A549 (cell line): ENCODE measurements around the gene UST. TPM values are rescaled to one million over a fixed set of nuclear protein-coding genes. Genes with fewer than 3 reads are reported as not detected.
"Not testable (repeated sequence)": the region's sequence is repeated elsewhere in the genome, so short reads cannot be mapped to it uniquely, and the experiment has no call there.

Experiments used
- ATAC-seq, 2 experiments: fragments of 200-7000 bp in 1 of 2; fragments of >200 bp in 1 of 2; cut with Nextera tagmentation in 1 of 2; cut with Tn5 transposase in 1 of 2; 3 replicates each; pipeline versions ENCODE4 v1.8.0 to v1.9.1; 2018 to 2020; ENCODE audit warnings: mild to moderate bottlenecking in 1 of 2, moderate library complexity in 1 of 2
- CTCF ChIA-PET: fragments of 300-600 bp; sonication (Branson Sonifier 250); formaldehyde crosslinking; extraction: SDS; loops from one replicate; lab custom pipeline; 2021; ENCODE audit warnings: antibody characterized with exemption, inconsistent platforms; lab: Yijun Ruan, JAX
- POLR2A ChIA-PET: fragments of 350-600 bp; formaldehyde crosslinking; extraction: SDS; loops from one replicate; lab custom pipeline; 2021; ENCODE audit warnings: antibody characterized with exemption, inconsistent platforms; lab: Yijun Ruan, JAX
- DNase-seq, 2 experiments: peaks; one replicate each; pipeline versions ENCODE4 v3.0.0 to v3.0.0-alpha.2; 2011 to 2016; ENCODE audit warnings: low read depth in 1 of 2, low spot score in 1 of 2
- FAIRE-seq: peaks from 2 replicates; lab custom pipeline; 2011; peaks lifted over from hg19 to GRCh38; lab: Jason Lieb, UNC
- H3K27ac ChIP-seq, 2 experiments: fragments of >200 bp; sonication (Bioruptor Twin); formaldehyde crosslinking; 3 replicates each; pipeline ENCODE4 v1.5.1; 2016 to 2017
- H3K4me1 ChIP-seq: fragments of >200 bp; sonication (Bioruptor Twin); formaldehyde crosslinking; 3 replicates; pipeline ENCODE4 v1.6.1; 2016
- H3K4me2 ChIP-seq: fragments of >200 bp; sonication (Bioruptor Twin); formaldehyde crosslinking; 3 replicates; pipeline ENCODE4 v1.6.1; 2016
- H3K4me3 ChIP-seq: fragments of >200 bp; sonication (Bioruptor Twin); formaldehyde crosslinking; 3 replicates; pipeline ENCODE4 v1.5.1; 2016
- H3K9me3 ChIP-seq: fragments of >200 bp; sonication (Bioruptor Twin); formaldehyde crosslinking; 3 replicates; pipeline ENCODE4 v1.6.1; 2016
- CBX8 ChIP-seq: fragments of 200-600 bp; sonication (generic); IDR thresholded peaks from 2 replicates; pipeline ENCODE4 v1.6.1; 2016
- CEBPB ChIP-seq, 2 experiments: fragments of >200 bp in 1 of 2; sonication (Bioruptor Twin) in 1 of 2; formaldehyde crosslinking in 1 of 2; IDR thresholded peaks; 2 replicates each; pipeline ENCODE4 v1.6.1; 2012 to 2016
- CHD2 ChIP-seq: fragments of 150-350 bp; IDR thresholded peaks from 2 replicates; pipeline ENCODE4 v1.6.1; 2014; ENCODE audit warnings: low read length; ENCODE audit not compliant: partially characterized antibody
- EHMT2 ChIP-seq: fragments of 200-600 bp; sonication (generic); IDR thresholded peaks from 2 replicates; pipeline ENCODE4 v1.6.1; 2016; ENCODE audit warnings: antibody characterized with exemption, low read depth, mild to moderate bottlenecking, moderate library complexity
- ELK1 ChIP-seq: fragments of 150-350 bp; IDR thresholded peaks from 2 replicates; pipeline ENCODE4 v1.6.1; 2014; ENCODE audit warnings: low read depth, mild to moderate bottlenecking, low read length
- HMGXB4 ChIP-seq: fragments of 250-450 bp; sonication (Bioruptor Pico); IDR thresholded peaks from 2 replicates; pipeline ENCODE4 v1.5.0; 2021; ENCODE audit warnings: mild to moderate bottlenecking, moderate library complexity, borderline replicate concordance
- HOXB5 ChIP-seq: fragments of 250-450 bp; sonication (Bioruptor Pico); IDR thresholded peaks from 2 replicates; pipeline ENCODE4 v1.5.0; 2020; ENCODE audit warnings: mild to moderate bottlenecking, moderate library complexity
- JUN ChIP-seq, 2 experiments: fragments of >200 bp; sonication (Bioruptor Twin); formaldehyde crosslinking; IDR thresholded peaks; 2 replicates in 1 of 2; 3 replicates in 1 of 2; pipeline ENCODE4 v1.6.1; 2016 to 2017
- JUNB ChIP-seq: fragments of >200 bp; sonication (Bioruptor Twin); formaldehyde crosslinking; IDR thresholded peaks from 2 replicates; pipeline ENCODE4 v1.6.1; 2016
- KDM1A ChIP-seq: fragments of 200-600 bp; sonication (generic); IDR thresholded peaks from 2 replicates; pipeline ENCODE4 v1.6.1; 2016; ENCODE audit warnings: low read depth, mild to moderate bottlenecking
- MAX ChIP-seq: IDR thresholded peaks from 2 replicates; pipeline ENCODE4 v1.6.1; 2012
- MYC ChIP-seq: IDR thresholded peaks from 2 replicates; pipeline ENCODE4 v1.6.1; 2012; ENCODE audit warnings: mild to moderate bottlenecking, inconsistent platforms, low read length, improper control_type of control experiment, borderline replicate concordance
- NR3C1 ChIP-seq: fragments of >200 bp; sonication (Bioruptor Twin); formaldehyde crosslinking; IDR thresholded peaks from 3 replicates; pipeline ENCODE4 v1.6.1; 2017
- PHF8 ChIP-seq: fragments of 200-600 bp; sonication (generic); IDR thresholded peaks from 2 replicates; pipeline ENCODE4 v1.6.1; 2016; ENCODE audit warnings: low read depth, mild to moderate bottlenecking, antibody characterized with exemption, moderate library complexity, borderline replicate concordance
- RARB ChIP-seq: fragments of 250-450 bp; sonication (Bioruptor Pico); IDR thresholded peaks from 2 replicates; pipeline ENCODE4 v1.8.0; 2021; ENCODE audit warnings: mild to moderate bottlenecking, moderate library complexity
- RCOR1 ChIP-seq: fragments of 150-350 bp; IDR thresholded peaks from 2 replicates; pipeline ENCODE4 v1.6.1; 2014; ENCODE audit warnings: antibody characterized with exemption, low read length, low read depth
- SREBF2 ChIP-seq: fragments of 450-650 bp; IDR thresholded peaks from 2 replicates; pipeline ENCODE4 v1.6.1; 2014; ENCODE audit warnings: mild to moderate bottlenecking, moderate library complexity
- USF2 ChIP-seq: fragments of 450-650 bp; IDR thresholded peaks from 2 replicates; pipeline ENCODE4 v1.6.1; 2014; ENCODE audit warnings: antibody characterized with exemption
- ZNF302 ChIP-seq: fragments of 250-450 bp; sonication (Bioruptor Pico); IDR thresholded peaks from 2 replicates; pipeline ENCODE4 v1.9.0; 2021; ENCODE audit warnings: inconsistent platforms, mild to moderate bottlenecking, moderate library complexity
- WGBS: methylation state at CpG from one replicate; pipeline ENCODE4 v1.1.6; 2017; ENCODE audit errors: missing lambda C conversion rate; 5-methylcytosine and 5-hydroxymethylcytosine counted together
- polyA plus RNA-seq, 4 experiments: library from polyadenylated mRNA; depleted of rRNA in 3 of 4; stranded (reverse); fragments of >200 nt; fragmentation: RNase III in 1 of 4; extraction: RNeasy Plus Mini Kit Qiagen cat#74134 plus additional on column Dnase treatment in 1 of 4; gene quantifications; 2 replicates in 3 of 4; 3 replicates in 1 of 4; pipeline ENCODE4 v1.2.3, GENCODE V29; 2011 to 2017
- TF ChIP-seq, protein P1 (sequence below): fragments of 250-450 bp; sonication (Bioruptor Pico); IDR thresholded peaks from 2 replicates; pipeline ENCODE4 v1.5.0; 2020; ENCODE audit warnings: low read depth, mild to moderate bottlenecking, moderate library complexity
- TF ChIP-seq, protein P2 (sequence below): IDR thresholded peaks from 2 replicates; pipeline ENCODE4 v1.6.1; 2012
- TF ChIP-seq, protein P3 (sequence below): fragments of >200 bp; sonication (Bioruptor Twin); formaldehyde crosslinking; IDR thresholded peaks from 3 replicates; pipeline ENCODE4 v1.6.1; 2016

The UST gene
- polyA plus RNA-seq, 2 of the 4 experiments (the other 2 are of a cell fraction), result 0.54 to 1.7 TPM

- TF ChIP-seq, protein P1, sequence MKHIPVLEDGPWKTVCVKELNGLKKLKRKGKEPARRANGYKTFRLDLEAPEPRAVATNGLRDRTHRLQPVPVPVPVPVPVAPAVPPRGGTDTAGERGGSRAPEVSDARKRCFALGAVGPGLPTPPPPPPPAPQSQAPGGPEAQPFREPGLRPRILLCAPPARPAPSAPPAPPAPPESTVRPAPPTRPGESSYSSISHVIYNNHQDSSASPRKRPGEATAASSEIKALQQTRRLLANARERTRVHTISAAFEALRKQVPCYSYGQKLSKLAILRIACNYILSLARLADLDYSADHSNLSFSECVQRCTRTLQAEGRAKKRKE (CRISPR knock-in tag), result no peak
- TF ChIP-seq, protein P2, sequence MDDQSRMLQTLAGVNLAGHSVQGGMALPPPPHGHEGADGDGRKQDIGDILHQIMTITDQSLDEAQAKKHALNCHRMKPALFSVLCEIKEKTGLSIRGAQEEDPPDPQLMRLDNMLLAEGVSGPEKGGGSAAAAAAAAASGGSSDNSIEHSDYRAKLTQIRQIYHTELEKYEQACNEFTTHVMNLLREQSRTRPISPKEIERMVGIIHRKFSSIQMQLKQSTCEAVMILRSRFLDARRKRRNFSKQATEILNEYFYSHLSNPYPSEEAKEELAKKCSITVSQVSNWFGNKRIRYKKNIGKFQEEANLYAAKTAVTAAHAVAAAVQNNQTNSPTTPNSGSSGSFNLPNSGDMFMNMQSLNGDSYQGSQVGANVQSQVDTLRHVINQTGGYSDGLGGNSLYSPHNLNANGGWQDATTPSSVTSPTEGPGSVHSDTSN, result no peak
- no peak for TF ChIP-seq MAX
- TF ChIP-seq CBX8, result no peak
- no peak for TF ChIP-seq JUN (IDR thresholded peaks at IDR 0.05)
Measured at GRCh38 chr6:148855744-148856143, 108.9 kb downstream of the UST start (continued).

DNA sequence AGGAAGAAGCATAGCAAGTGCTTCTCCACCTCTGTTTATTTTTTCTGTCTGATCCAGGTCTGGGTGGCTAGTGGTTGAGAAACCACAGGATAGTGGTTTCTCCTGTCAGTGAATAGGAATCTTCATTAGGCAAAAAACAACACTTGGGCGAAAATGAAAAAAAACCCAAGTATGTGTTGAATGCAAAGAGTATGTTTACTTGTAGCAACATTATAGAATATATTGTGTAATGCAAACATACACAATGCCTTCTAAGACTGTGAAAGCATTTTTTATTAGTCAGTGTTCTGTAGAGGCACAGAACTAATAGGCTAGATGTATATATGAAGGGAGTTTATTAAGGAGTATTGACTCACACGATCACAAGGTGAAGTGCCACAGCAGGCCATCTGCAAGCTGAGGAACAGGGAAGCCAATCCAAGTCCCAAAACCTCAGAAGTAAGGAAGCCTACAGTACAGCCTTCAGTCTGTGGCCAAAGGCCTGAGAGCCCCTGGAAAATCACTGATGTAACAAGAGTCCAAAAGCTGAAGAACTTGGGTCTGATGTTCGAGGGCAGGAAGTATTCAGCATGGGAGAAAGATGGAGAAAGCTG, 111.1 kb downstream of the UST start:
- Histone ChIP-seq H3K4me1 (peaks cover 3% of the 10 kb centered on the region; the same call in 1 of the 3 replicates), H3K4me3 (no peak overlapping the region), H3K9me3 (no peaks in the 10 kb centered on the region), H3K27ac (no peak overlapping the region), H3K4me2 (no peak overlapping the region)
- TF ChIP-seq KDM1A (no peak), RARB (CRISPR knock-in tag) (no peak)
- TF ChIP-seq, protein P3, sequence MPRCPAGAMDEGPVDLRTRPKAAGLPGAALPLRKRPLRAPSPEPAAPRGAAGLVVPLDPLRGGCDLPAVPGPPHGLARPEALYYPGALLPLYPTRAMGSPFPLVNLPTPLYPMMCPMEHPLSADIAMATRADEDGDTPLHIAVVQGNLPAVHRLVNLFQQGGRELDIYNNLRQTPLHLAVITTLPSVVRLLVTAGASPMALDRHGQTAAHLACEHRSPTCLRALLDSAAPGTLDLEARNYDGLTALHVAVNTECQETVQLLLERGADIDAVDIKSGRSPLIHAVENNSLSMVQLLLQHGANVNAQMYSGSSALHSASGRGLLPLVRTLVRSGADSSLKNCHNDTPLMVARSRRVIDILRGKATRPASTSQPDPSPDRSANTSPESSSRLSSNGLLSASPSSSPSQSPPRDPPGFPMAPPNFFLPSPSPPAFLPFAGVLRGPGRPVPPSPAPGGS, result no peak
- POLR2A ChIA-PET, result no interaction called here
- DNase-seq (no peak), ATAC-seq (no peak), FAIRE-seq (no peak)
- CTCF ChIA-PET, result no interaction called here
- 64% methylated on average over 3 of the region's 3 CpGs for WGBS

GRCh38 chr6:148864132-148864531, 117.3 kb downstream of the UST start:
- H3K4me1 ChIP-seq, POLR2A ChIA-PET, ATAC-seq, H3K4me3 ChIP-seq, DNase-seq, CTCF ChIA-PET, H3K9me3 ChIP-seq, FAIRE-seq, H3K4me2 ChIP-seq, H3K27ac ChIP-seq: not testable (repeated sequence)
- 73% methylated on average over 3 of the region's 16 CpGs for WGBS

DNA sequence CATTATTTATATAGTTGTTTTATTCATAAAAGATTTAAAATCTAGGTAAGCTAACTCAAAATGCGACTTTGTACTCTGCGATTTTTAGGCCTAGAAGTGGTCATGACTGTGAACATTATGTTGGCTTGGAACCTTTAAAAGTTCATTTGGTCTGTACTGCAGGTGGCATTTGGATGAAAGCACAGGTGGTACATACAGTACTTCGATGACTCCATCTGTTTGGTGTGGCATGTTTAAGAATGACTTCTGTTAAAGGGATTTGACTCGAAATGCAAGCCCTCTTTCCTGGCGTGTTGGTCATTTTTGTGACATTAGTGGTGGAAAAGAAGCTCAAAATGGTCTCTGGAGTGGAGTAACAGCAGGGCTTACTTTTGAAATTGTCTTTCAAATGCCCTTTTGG, 118.1 kb downstream of the UST start:
- WGBS, result 63% methylated on average over 5 of the region's 5 CpGs
- ChIA-PET POLR2A (no interaction called here), CTCF (no interaction called here)
- TF ChIP-seq PHF8 (no peak), RCOR1 (no peak), USF2 (no peak), ELK1 (no peak), NR3C1 (no peak), MYC (no peak), SREBF2 (no peak), HMGXB4 (CRISPR knock-in tag) (no peak), EHMT2 (no peak), CEBPB (IDR thresholded peaks at IDR 0.05) (no peak), JUNB (no peak), HOXB5 (CRISPR knock-in tag) (no peak), ZNF302 (CRISPR knock-in tag) (no peak), KDM1A (no peak), CHD2 (no peak), RARB (CRISPR knock-in tag) (no peak)
- TF ChIP-seq, protein P3, result no peak
- no peak for ATAC-seq
- Histone ChIP-seq H3K27ac (no peak overlapping the region), H3K4me1 (peaks cover 10% of the 10 kb centered on the region; the same call in 1 of the 3 replicates), H3K4me2 (no peak overlapping the region), H3K4me3 (no peak overlapping the region), H3K9me3 (no peaks in the 10 kb centered on the region)
- no peak for FAIRE-seq
- DNase-seq, result no peak
